ENCODE results near the gene PEX26. TPM values are rescaled to one million over a fixed set of nuclear protein-coding genes. Genes with fewer than 3 reads are reported as not detected.
"Not testable (repeated sequence)": the region's sequence is repeated elsewhere in the genome, so short reads cannot be mapped to it uniquely, and the experiment has no call there.

The PEX26 gene
- total RNA-seq, 1 donor from 2014 or later = 20.5 TPM

DNA sequence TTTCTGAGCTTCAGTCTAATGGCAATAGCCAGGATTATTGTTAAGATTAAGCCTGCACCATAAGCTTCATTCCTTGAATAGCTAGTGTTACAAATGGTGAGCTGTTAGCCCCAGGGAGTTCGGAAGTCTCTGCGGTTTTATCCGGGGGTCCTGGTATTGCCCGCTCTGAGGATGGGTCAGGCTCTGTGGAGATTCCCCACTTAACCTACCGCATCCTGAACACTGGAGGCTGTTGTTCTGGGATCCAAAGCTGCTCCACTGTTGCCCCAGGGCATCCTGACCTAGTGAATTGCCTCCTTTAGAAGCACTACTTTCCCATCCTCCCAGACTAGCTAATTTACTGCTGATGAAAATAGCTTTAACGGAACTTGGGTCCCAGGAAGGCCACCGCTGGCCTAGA lies 14.5 kb upstream of the PEX26 start:
- H3K36me3 ChIP-seq = no peaks in the 10 kb centered on the region
- no peak for DNase-seq
- no peak overlapping the region for H3K27ac ChIP-seq (replicated peaks)
- H3K9me3 ChIP-seq (replicated peaks) = no peaks in the 10 kb centered on the region
- TF ChIP-seq CTCF (IDR thresholded peaks at IDR 0.05; ENCODE audit: borderline replicate concordance) = no peak
- no peak overlapping the region for H3K4me3 ChIP-seq
- H3K4me1 ChIP-seq = peaks cover 25% of the 10 kb centered on the region
- H3K27me3 ChIP-seq (ENCODE audit: low read depth) = peaks cover 6% of the 10 kb centered on the region
- intact Hi-C loops (cut with micrococcal nuclease) = no loop called here

- H3K36me3 ChIP-seq; H3K27me3 ChIP-seq (ENCODE audit: low read depth); H3K9me3 ChIP-seq (replicated peaks); H3K4me3 ChIP-seq; DNase-seq; H3K27ac ChIP-seq (replicated peaks); intact Hi-C loops (cut with micrococcal nuclease): not testable (repeated sequence)
- peaks cover 27% of the 10 kb centered on the region for H3K4me1 ChIP-seq
Measured at GRCh38 chr22:18063715-18064114, 14.1 kb upstream of the PEX26 start.

DNA sequence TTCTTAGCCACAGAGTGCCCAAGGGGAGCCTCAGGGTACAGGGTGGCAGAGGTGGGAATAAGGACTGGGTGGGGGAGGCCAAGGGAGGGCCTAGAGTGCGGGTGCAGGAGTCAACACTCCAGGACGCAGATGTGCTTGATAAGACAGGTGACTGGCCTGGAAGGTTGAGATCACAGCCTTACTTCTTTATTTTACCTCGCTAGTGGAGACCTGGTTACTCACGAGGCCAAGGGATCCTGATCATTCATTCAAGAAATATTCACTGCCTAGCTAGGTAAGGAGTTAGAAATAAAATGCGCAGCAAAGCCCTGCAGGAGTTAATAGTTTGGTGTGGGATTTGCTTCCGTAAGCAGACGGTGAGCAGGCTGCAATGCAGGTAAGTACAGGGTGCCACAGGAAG lies 13.2 kb upstream of the PEX26 start:
- Histone ChIP-seq H3K9me3 (replicated peaks) (no peaks in the 10 kb centered on the region), H3K36me3 (no peaks in the 10 kb centered on the region), H3K27me3 (ENCODE audit: low read depth) (peaks cover 6% of the 10 kb centered on the region), H3K27ac (replicated peaks) (no peak overlapping the region), H3K4me3 (no peak overlapping the region), H3K4me1 (peaks cover 33% of the 10 kb centered on the region)
- TF ChIP-seq CTCF (IDR thresholded peaks at IDR 0.05; ENCODE audit: borderline replicate concordance) = no peak
- intact Hi-C loops (cut with micrococcal nuclease) = no loop called here
- DNase-seq = no peak

- DNase-seq = no peak
- no peaks in the 10 kb centered on the region for H3K9me3 ChIP-seq (replicated peaks)
- H3K27me3 ChIP-seq (ENCODE audit: low read depth) = peaks cover 6% of the 10 kb centered on the region
- intact Hi-C loops (cut with micrococcal nuclease) = no loop called here
- no peak for TF ChIP-seq CTCF (IDR thresholded peaks at IDR 0.05; ENCODE audit: borderline replicate concordance)
- H3K36me3 ChIP-seq = no peaks in the 10 kb centered on the region
- peaks cover 33% of the 10 kb centered on the region for H3K4me1 ChIP-seq
- H3K4me3 ChIP-seq = no peak overlapping the region
- H3K27ac ChIP-seq (replicated peaks) = no peak overlapping the region
Measured at GRCh38 chr22:18065256-18065655, 12.5 kb upstream of the PEX26 start.

- no peak for TF ChIP-seq CTCF (IDR thresholded peaks at IDR 0.05; ENCODE audit: borderline replicate concordance)
- peaks cover 6% of the 10 kb centered on the region for H3K27me3 ChIP-seq (ENCODE audit: low read depth)
- H3K36me3 ChIP-seq = no peaks in the 10 kb centered on the region
- H3K4me1 ChIP-seq = peaks cover 28% of the 10 kb centered on the region
- no peaks in the 10 kb centered on the region for H3K9me3 ChIP-seq (replicated peaks)
- H3K27ac ChIP-seq (replicated peaks) = no peak overlapping the region
- intact Hi-C loops (cut with micrococcal nuclease) = no loop called here
- H3K4me3 ChIP-seq = no peak overlapping the region
- DNase-seq = no peak
Measured at GRCh38 chr22:18066181-18066859, 11.5 kb upstream of the PEX26 start.

DNA sequence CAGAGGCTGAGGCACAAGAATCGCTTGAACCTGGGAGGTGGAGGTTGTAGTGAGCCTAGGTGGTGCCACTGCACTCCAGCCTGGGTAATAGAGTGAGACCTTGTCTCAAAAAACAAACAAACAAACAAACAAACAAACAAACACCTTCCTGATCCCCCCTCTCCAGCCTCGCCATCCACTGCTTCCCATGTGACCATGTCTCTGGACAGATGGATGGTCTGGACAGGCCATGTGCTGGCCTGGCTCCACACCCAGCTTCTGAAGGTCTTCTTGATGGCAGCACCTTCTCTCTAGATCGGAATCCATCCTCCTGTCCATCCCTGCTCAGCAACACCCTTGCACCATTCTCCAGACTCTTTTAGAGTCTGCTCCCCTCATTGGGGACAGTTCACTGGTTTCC lies 10.7 kb upstream of the PEX26 start:
- peak overlapping the region; percentile 86 for H3K27ac ChIP-seq (replicated peaks)
- no peaks in the 10 kb centered on the region for H3K9me3 ChIP-seq (replicated peaks)
- peaks cover 6% of the 10 kb centered on the region for H3K27me3 ChIP-seq (ENCODE audit: low read depth)
- H3K36me3 ChIP-seq = no peaks in the 10 kb centered on the region
- H3K4me3 ChIP-seq = no peak overlapping the region
- intact Hi-C loops (cut with micrococcal nuclease) = no loop called here
- no peak for TF ChIP-seq CTCF (IDR thresholded peaks at IDR 0.05; ENCODE audit: borderline replicate concordance)
- DNase-seq = no peak
- peaks cover 26% of the 10 kb centered on the region for H3K4me1 ChIP-seq

Data from left ventricle myocardium inferior (tissue), 1 donor.